ENCODE results near the gene SULT1A3.
"Not testable (repeated sequence)": the region's sequence is repeated elsewhere in the genome, so short reads cannot be mapped to it uniquely, and the experiment has no call there.

The SULT1A3 gene

DNA sequence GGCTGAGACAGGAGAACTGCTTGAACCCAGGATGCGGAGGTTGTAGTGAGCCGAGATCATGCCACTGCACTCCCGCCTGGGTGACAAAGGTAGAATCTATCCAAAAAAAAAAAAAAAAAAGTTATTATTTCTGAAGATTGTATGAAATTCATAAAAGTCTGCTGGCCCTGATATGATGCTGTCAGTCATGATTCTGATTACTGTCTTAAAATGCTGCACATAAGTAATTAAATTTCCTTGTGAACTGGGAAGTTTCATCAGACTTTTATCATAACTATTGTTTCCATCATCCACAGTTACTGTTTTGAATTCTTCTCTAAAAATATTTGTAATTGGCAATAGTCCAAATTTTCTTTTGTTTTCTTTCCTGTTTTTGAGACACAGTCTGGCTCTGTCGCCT is 49.3 kb downstream of the SULT1A3 start, which contains the start of gene NPIPB13:
NPIPB13 (minus strand) TSS at position 101 of the 400 bp plus-strand sequence. CDS start 2,906 bp downstream, outside the sequence.
- H3K27ac ChIP-seq; POLR2A ChIA-PET (ENCODE audit: low non-redundant PET); DNase-seq (ENCODE audit: low spot score); CTCF ChIA-PET: not testable (repeated sequence)

All from RWPE1 (cell line).